IPS-NIHi11 (cell line): Measurements from ENCODE around the gene PRR15L.
"Not testable (repeated sequence)": the region's sequence is repeated elsewhere in the genome, so short reads cannot be mapped to it uniquely, and the experiment has no call there.

ENCODE experiments used
- DNase-seq: peaks from one replicate; pipeline ENCODE4 v3.0.0; 2012; ENCODE audit warnings: mixed read lengths, low spot score

Gene PRR15L, protein sequence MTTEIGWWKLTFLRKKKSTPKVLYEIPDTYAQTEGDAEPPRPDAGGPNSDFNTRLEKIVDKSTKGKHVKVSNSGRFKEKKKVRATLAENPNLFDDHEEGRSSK

DNA sequence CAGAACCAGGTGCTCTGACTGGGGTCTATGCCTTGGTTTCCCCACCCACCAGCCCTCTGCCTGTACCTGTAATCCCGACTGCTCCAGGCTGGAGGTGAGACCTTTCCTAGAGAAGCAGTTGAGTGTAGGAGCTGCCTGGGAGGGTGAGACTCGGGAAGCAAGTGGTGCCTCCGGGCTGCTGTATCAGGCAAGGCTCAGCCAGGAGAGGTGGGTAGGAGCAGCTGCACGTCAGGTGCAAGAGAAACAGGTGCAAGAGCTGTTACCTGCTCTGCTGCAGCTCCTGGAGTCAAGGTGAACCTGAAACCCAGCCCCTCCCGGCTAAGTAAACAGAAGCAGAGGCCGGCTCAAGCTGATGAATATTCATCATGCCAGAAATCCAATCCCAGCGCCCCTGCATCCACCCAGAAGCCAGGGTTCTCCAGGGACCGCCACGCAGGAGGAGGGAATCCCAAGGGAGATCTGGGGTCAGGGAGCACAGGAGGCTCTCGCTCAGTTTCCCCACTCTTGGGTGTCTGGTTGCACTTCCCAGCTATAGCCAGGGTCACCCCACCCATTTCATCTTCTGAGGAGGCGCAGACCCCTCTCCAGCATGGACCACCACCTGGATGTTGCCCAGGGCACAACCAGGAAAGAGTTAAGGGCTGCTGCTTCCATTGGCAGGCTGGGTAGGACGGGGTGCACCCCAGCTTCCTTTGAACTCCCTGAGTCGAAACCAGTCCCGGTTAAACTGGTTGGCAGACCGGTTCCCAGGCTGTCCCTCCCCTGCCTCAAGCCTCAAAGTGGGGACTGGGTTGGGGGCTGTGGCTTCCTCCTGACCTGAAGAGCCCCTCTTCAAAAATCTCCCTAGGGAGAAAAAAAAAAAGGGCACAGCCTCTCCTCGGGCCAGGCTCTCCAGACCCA, at the start of gene PRR15L:
Gene PRR15L (minus strand): TSS at position 293 of the 900 bp plus-strand sequence. CDS start 4,649 bp downstream, outside the sequence.
- DNase-seq, result peak; percentile 67

DNA sequence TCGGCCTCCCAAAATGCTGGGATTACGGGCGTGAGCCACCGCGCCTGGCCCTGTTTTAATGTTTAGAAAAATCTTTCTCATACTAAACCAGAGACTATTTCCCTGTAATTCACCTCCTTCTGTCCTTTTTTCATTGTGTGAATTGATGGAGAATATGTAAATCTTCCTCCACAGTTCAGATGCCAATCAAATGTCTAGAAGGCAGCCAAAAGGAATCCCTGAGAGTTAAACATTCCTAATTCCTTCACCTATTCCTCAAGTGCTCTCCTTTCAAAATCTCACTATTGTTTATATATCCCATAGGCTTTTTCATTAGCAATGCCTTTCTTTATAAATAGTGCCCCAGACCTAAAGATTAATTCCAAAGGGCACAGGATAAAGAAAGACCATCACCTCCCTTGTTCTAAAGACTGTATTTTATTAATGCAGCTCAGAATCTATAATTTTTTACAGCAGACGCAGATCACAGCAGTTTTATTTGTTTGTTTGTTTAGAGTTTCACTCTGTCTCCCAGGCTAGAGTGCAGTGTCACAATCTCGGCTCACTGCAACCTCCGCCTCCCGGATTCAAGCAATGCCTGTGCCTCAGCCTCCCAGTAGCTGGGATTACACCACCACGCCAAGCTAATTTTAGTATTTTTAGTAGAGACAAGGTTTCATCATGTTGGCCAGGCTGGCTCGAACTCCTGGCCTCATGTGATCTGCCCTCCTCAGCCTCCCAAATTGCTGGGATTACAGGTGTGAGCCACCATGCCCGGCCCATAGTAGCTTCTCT, 49.4 kb upstream of the PRR15L start:
- no peak for DNase-seq

DNA sequence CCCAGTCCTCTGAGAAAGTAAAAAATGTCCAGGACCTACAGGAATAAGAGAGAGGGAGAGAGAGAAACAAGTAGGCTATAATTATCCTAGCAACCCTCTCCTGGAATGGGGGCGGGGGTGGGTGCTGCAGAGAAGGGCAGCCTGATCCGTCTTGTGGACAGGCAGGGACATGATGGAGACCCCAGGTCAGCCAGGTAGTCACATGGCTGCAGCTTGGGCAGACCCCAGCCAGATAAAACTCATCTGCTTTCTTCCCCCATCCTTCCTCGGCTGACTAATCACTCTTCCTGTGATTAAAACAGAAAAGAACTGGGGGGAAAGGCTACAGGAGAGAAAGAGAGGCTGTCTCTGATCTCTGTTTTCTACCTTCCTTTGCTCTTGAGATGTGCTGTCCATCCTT, 47.3 kb upstream of the PRR15L start:
- DNase-seq, result no peak

DNA sequence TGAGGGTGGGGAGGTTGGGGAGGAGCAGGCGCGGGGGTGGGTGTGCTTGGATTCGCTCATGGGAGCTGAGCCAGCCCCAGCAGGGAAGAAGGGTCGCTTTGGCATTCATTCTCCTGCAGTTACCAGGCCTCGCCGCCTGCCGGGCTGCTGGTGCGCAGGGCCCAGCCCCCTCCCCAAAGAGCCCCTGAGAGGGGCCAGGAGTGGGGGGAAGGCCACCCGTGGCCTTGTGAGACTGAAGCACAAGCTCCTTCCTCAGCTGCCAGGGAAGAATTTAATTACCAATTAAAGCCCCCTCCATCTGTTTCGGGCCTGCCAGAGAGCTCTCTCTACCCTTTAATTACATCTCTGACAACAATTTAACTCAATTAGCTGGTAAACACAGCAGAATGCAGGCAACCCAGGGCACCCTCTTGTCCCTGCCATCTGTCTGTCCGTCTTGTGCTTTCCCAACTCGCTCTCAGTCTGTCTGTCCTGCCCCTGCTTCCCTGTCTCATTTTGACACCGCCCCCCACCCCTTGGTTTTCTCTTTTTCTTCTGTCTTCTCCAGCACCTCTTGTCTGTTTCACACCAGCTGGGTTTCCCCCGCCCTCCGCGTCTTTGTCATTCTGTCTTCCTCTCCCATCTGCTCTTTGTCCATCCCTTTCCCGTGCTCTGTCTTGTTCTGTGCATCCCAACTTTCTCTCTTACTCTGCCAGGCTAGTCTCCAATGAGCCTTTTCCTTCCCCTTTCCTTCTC, 45.9 kb upstream of the PRR15L start:
- DNase-seq, result peak; percentile 43

DNA sequence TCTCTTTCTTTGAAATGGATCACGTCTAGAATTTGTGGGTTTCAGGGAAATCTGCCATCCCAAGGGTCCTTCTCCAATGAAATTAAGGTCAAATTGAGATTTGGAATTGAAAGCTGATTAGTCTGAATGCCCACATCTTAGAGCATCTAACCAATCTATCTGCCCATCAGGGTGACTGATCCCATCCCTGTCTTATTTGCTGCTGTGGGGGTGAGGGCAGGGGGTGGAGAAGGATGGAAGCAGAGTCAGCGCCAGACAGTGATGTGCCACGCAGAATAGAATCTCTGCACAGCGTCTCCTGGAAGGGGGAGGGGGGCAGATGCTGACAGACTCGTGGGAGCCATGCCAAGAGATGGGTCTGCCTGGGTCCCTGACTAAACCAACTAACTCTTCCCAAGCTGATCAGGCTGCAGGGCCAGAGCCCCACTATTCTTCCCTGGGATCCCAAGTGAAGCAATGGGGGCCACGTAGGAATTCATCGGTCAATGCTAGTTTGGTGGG, 45.3 kb upstream of the PRR15L start:
- no peak for DNase-seq

DNA sequence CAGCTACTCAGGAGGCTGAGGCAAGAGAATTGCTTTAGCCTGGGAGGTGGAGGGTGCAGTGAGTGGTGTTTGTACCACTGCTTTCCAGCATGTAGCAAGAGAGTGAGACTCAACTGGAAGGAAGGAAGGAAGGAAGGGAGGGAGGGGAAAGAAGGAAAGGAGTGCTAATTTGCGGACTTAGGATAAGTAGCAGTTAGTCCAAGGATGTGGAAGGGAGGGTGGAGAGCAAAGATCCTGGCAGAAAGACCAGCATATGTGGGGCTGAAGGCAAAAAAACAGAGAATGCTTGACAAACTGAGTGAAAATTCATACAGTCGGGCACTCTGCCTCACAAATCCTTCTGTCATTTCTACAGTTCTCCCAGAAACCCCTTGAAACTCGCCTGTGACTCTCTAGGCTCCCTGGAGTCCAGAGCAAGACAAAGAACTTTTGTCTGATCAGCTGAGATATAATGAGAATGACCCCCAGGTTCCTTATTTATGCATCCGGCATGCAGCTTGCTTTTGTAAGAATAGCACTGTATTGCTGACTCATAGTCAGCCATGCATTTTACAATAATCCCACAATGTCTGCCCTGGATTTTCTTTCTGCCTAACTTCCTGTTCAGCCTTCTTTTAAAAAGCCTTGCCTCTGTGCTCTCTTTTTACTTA, 44.7 kb upstream of the PRR15L start:
- DNase-seq, result no peak

DNA sequence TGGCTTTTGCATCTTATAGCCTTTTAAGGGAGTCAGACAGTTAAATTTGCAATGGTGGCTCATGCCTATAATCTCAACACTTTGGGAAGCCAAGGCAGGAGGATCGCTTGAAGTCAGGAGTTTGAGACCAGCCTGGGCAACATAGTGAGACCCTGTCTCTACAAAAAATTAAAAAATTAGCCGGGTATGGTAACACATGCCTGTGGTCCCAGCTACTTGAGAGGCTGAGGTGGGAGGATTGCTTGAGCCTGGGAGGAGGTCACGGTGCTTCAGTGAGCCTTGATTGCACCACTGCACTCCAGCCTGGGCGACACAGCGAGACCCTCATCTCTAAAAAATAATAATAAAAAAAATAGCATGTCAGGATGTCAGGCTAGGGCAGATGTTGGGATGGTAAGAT, 44.0 kb upstream of the PRR15L start:
- DNase-seq, result not testable (repeated sequence)

DNA sequence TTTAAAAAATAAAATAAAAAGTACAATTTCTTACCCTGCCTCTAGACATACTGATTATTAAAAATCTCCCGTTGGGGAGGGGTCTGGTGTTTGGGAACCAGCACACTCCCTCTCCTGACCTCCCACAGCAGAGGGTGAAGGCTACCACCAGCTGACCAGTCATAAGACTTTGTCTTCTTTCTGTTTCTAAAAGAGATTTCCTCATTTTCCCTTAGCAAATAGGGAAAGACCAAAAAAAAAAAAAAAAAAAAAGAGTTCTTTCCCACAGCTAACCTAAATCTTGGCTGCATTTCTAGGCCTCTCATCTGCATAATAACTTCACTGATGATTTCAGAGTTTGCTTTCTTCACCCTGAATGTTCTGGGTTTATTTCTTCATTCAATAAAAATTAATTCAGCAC, 43.5 kb upstream of the PRR15L start:
- DNase-seq, result no peak

DNA sequence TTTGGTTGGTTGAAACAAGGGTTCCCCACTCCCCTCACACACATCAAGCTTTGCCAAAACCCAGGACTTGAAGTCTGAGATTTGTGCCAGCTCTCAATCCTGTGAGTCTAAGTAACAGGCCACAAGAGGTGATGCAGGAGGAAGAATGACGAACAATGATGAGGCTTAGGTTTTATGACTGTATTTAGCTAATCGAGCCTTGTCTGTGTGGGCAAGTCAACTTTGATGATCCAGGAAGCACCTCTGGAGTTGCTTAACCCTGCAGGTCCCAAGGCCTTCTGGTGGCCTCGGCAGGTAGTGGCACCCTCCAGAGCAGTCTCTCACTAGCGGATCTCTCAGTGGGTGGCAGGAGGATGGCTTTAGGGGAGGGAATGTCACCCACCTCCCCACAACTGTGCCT, 41.9 kb upstream of the PRR15L start:
- no peak for DNase-seq

DNA sequence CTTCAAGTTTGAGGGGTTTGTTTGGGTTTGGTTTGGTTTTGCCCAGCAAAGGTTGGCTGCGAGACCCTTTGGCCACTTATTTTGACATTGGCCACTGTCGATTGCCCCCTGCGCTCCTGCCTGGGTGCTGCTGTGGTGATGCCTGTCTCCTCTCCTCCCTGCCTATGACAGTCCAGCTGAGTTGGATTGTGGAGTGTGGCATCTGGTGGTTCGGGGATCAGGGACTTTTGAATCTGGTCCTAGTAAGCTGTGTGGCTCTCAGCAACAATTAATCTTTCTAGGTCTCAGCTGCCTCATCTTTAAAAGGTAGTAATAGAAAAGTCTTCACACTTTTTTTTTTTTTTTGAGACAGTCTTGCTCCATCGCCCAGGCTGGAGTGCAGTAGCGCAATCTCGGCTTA, 40.4 kb upstream of the PRR15L start:
- no peak for DNase-seq

DNA sequence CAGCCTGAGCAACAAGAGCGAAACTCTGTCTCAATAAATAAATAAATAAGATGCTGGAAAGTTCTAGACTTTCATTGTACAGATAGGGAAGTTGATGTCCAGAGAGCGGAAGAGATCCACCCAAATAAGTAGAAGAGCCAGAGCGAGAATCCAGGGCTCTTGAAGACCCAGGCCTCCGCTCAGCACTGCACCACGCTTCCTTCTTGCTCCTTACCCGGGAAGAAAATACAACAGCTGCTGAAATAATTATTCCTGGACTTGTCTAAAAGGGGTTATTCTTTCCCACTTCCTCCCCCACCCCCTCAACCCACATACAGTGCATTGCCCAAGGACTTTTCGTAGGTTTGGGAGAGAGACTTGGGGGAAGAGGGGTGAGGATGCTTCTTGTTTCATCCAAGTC, 39.9 kb upstream of the PRR15L start:
- DNase-seq, result no peak

DNA sequence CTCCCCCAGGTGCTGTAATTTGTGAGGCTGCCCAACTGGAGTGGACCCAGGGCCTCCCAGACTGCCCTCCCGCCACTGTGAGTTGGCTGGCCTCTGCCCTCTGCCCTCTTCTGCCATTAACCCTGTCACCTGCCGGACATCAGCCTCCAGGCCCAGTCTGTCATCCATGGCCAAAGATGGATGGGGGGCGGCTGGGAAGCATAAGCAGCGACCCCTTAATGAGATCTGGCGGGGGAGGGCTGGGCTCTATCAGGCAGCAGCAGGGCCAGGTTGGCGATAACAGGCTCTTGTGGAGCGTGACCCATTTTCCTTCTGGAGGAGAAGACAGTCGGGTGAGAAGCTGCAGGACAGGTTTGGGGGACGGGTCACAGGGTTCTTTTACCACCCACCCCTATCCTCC, 38.5 kb upstream of the PRR15L start:
- DNase-seq, result no peak

DNA sequence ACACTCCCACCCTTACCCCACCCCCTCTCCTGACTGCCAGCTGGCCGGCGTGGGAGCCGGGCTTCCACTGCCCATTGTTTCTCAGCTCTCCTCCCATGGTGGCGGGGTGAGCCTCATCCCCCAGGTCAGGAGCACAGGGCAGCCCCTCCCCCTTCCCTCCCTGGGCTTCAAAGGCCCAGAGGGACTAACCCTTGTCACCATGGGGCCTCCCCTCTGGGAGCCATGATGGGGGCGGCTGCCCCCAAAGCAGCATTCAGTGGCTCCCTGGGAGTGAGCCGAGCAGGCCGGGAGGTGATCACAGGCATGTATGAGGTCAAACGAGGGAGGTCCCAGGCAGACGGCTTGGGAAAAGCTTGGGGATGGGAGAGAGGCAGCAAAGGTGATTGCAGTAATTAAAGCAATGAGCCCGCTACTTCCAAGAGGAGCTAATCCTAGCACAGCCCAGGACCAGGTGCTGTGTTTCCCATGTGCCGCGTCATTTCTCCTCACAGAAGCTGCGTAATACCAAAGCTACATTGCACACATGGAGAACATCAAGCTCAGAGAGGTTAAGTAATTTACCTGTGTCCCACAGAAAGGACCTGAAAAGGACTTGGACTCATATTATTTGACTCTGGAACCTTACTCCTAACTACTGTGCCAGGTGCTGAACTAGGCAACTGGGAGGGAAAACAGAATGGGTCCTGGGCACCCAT, 37.7 kb upstream of the PRR15L start:
- DNase-seq, result no peak

DNA sequence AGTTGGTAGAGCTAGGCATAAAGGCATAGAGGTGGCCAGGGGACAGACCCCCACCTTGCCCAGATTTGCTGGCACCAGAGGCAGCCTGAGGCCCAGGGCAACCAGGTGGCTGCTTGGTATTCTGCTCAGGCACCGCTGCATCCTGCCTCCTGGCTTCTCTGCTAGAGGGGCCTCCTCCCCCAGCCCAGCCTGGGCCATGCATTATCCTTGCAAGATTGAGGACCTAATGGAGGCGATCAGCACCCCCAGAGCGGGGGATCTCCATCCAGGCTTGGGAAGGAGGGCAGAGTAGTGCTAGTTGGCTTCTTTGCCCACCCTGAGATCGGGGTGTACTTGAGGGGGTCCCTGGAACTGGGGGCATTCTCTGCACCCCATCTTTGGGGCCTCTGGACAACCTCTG, 37.0 kb upstream of the PRR15L start:
- DNase-seq, result no peak

DNA sequence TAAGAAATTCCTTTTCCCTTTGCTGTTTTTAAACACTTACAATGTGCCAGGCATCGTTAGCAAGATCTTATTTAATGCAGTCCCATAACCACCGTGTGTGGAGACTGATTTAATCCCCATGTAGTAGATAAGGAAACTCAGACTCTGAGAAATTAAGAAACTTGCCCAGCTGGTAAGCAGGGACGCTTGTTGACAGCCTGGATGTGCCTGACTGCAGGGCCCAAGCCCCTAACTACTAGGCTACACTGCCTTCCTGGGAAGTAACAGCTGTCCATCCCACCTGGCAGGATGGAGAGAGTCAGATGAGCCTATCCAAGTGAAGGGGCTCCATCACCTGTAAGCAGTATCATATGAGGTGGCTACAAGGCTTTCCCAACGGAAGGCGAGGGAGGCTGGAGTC, 36.3 kb upstream of the PRR15L start:
- DNase-seq, result no peak

DNA sequence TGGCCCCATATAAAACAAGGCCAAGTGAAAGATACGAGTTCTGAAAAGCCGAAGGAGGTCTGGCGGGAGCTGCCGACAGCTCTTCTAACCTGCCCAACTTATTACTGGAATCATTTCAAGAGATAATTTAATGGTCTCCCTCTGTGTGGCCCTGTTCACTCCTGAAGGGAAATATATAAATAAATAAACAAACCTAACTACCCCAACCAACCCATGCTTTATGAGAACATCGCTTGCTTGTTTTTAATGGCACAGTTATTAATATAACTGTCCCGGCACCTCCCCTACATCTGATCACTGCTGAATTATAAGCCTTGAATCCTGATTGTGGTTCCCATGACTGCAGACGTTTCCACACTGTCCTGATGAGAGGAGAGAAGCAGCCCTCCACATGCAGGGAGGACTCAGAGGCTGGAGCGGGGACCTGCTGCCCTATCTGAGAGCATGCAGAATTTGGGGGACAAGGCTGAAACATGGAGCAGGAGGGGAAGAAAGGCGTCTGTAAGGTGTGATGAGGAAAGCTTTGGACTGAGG, 35.4 kb upstream of the PRR15L start:
- DNase-seq, result no peak

DNA sequence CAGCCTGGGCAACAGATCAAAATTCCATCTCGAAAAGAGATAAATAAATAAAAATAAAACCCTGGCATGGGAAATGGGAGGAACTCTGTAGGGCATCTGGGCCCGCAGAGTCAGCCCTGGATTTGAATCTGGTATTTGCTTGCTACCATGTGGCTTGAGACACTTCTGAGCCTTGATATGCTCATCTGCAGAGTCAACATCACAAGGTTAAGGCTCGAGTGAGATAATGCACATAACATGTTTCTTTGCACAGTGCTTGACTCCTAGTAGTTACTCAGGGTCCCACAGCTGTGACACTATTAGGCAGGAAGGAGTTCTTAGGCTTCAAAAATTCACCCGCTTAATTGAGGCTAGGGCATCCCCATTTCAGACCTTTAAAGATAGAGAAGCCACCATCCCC, 34.5 kb upstream of the PRR15L start:
- no peak for DNase-seq

DNA sequence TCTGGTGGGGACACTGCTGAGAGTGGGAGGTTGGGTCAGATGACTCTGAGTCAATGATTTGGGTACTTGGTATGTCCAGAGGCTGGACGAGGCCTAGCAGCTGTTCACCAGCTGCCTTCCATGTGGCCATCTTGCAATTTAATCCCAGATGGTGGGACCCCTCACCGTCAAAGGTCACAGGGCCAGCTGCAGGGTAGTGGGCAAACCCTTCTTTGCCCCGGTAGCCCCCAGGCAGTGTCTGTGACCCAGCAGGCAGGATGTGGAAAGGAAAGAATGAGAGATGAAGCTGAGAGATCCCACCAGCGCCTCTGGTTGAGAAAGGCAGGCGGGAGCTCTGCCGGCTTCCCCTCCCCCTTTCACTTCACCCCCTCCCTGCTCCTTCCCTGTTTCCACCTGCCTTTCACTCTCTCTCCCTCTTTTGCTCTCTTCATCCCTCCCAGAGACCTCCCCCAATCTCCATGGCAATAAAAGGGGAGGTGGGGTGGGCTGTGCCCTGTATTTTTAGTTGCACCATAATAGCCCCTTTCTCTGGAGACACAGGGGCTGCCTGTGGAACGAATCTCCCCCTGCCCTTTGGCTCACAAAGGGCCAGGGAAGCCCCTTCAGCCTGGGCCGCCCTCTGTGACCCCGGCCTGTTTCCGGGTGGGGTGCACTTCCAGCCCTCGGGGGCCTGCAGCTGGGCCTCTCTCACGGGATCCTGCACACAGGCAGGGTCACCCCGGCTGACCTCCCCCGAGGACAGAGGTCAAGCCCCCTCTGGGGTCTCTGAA, 33.5 kb upstream of the PRR15L start:
- peak; percentile 69 for DNase-seq

DNA sequence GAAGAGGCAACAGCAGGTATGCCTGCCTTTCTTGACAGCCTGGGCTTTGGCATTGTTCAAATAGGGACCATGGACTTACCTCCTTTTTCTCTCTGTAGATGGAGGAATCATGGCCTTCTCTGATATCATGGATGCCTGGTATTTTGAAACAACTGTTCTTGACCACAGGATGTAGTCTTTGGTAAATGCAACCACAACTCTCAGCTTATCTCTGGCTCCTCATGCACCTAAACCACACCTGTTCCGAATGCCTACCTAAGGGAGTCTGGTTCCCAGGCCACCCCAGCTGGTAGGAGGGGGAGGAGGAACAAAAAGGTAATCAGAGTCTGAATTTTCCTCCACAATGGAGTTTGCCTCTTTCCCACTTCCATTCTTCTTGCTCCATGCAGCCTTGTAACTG, 32.0 kb upstream of the PRR15L start:
- no peak for DNase-seq

DNA sequence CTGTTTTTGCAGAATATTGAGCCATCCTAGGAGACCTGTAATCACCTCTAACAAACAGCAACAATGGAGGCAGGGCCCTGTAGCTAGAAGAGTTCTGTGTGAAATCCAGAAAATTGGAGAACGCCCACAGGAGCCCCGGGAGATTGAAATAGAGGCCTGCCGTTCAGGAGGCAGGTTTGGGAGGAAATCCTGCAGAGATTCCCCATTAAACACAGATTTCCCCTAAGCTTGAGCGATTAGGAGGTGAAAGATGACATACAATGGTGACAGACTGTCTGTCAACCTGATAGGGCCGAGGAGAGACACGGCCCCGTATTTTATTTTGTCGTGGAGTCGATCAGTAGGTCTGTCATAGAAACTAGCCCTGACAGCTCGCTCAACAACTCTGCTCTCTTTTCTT, 31.5 kb upstream of the PRR15L start:
- no peak for DNase-seq
